Fibroblast of pulmonary artery (primary cell): ENCODE data around the gene MFAP4.

Experiments
- DNase-seq: peaks from one replicate; pipeline ENCODE4 v3.0.0-alpha.2; 2010; ENCODE audit warnings: low read depth
- H3K4me3 ChIP-seq: replicated peaks from 2 replicates; pipeline ENCODE4 v1.5.1; 2011; ENCODE audit warnings: low read depth, mild to moderate bottlenecking, control low read depth, low read length, moderate library complexity
- CTCF ChIP-seq: IDR thresholded peaks from 2 replicates; pipeline ENCODE4 v1.5.1; 2011; ENCODE audit warnings: mild to moderate bottlenecking, control low read depth, low read length, inconsistent platforms; ENCODE audit errors: missing control alignments

Gene MFAP4

GRCh38 chr17:19364699-19365498 is 22.1 kb downstream of the MFAP4 start:
- no peak overlapping the region for H3K4me3 ChIP-seq
- no peak for DNase-seq
- TF ChIP-seq CTCF: no peak

GRCh38 chr17:19363460-19364035 is 23.4 kb downstream of the MFAP4 start:
- no peak overlapping the region for H3K4me3 ChIP-seq
- TF ChIP-seq CTCF: no peak
- DNase-seq: no peak

- no peak for DNase-seq
- H3K4me3 ChIP-seq: peak overlapping the region; percentile 74
- no peak for TF ChIP-seq CTCF
Observed at GRCh38 chr17:19363114-19363438, 23.9 kb downstream of the MFAP4 start.

- peak; percentile 78 for TF ChIP-seq CTCF
- H3K4me3 ChIP-seq: peak within 1 kb of the TSS; percentile 74
- DNase-seq: peak; percentile 95
Observed at GRCh38 chr17:19362277-19363113, 24.5 kb downstream of the MFAP4 start, which contains the start of gene B9D1. Gene B9D1, minus strand, starts transcription at chr17:19362723. Its CDS starts 154 bp downstream, at chr17:19362569.

- no peak for DNase-seq
- H3K4me3 ChIP-seq: peak overlapping the region; percentile 74
- no peak for TF ChIP-seq CTCF
Observed at GRCh38 chr17:19361944-19362276, 25.1 kb downstream of the MFAP4 start.

GRCh38 chr17:19361326-19361725 is 25.7 kb downstream of the MFAP4 start:
- no peak for TF ChIP-seq CTCF
- no peak overlapping the region for H3K4me3 ChIP-seq
- no peak for DNase-seq
